Activated CD8-positive, alpha-beta T cell treated with anti-CD3 and anti-CD28 coated beads, Interleukin-2, amount 10 ng/mL, durations not matched to agents 7 days and 5 days (primary cell): Measurements from ENCODE around the gene EPAS1. TPM values are rescaled to one million over a fixed set of nuclear protein-coding genes. Genes with fewer than 3 reads are reported as not detected.

ENCODE experiments used
- ATAC-seq: fragments of 150-1000 bp; cut with Tn5 transposase; one replicate; pipeline ENCODE4 v1.10.0; 2021; ENCODE audit warnings: moderate library complexity
- CTCF ChIA-PET: fragments of 350-600 bp; sonication (Branson Sonifier 250); formaldehyde crosslinking; loops from one replicate; lab custom pipeline; 2021; ENCODE audit warnings: antibody characterized with exemption; lab: Charles Lee
- POLR2A ChIA-PET: fragments of 350-600 bp; sonication (Branson Sonifier 250); formaldehyde crosslinking; loops from one replicate; lab custom pipeline; 2021; ENCODE audit warnings: antibody characterized with exemption; lab: Charles Lee
- DNase-seq: peaks from one replicate; pipeline ENCODE4 v3.0.0-alpha.2; 2020
- H3K27ac Mint-ChIP-seq: one replicate; pipeline ENCODE4 v1.8.0; 2021; ENCODE audit warnings: mild to moderate bottlenecking, mixed read lengths
- H3K27me3 Mint-ChIP-seq: one replicate; pipeline ENCODE4 v1.8.0; 2021; ENCODE audit warnings: low read depth, mixed read lengths
- H3K36me3 Mint-ChIP-seq: one replicate; pipeline ENCODE4 v1.8.0; 2021; ENCODE audit warnings: low read depth, mixed read lengths
- H3K4me1 Mint-ChIP-seq: one replicate; pipeline ENCODE4 v1.8.0; 2021; ENCODE audit warnings: low read depth, mixed read lengths
- H3K4me3 Mint-ChIP-seq: one replicate; pipeline ENCODE4 v1.8.0; 2021; ENCODE audit warnings: mild to moderate bottlenecking, mixed read lengths
- H3K9me3 Mint-ChIP-seq: one replicate; pipeline ENCODE4 v1.8.0; 2022; ENCODE audit warnings: mixed read lengths; ENCODE audit not compliant: insufficient read depth
- total RNA-seq, 2 experiments: library from RNA; stranded (reverse); gene quantifications; one replicate each; pipeline ENCODE4 v1.2.3, GENCODE V29; 2021

EPAS1 gene
- total RNA-seq, 2 experiments from 2014 or later, result 12.6 to 16.2 TPM

DNA sequence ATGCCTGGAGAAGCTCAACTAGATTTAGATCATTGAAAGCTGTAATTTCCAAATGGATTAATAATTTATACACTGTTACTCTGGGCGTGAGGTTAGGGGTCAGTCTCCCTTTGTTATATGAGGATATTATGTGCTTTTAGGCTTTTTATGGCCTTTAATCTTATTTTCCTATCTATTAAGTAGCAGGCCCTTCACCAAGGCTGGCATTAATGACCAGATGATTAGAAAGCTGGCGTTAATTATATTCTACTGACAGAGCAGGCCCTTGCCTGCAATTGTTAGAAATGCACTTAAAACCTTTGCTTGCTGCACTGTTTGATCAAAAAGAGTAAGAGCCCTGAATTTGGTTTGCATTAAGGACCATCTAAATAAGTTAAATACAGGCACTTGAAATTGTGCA is 75.3 kb downstream of the EPAS1 start:
- H3K27ac Mint-ChIP-seq, result no peak overlapping the region
- CTCF ChIA-PET, result interaction anchor here (1.1 to 1.8 kb wide), 3 partner anchors 9 to 309 kb away, joined by 3 to 7 read pairs (median 3); no protein-coding TSS in a partner anchor
- no peak overlapping the region for H3K4me3 Mint-ChIP-seq
- POLR2A ChIA-PET, result no interaction called here
- DNase-seq (no peak), ATAC-seq (no peak)
- peaks cover 28% of the 10 kb centered on the region for H3K4me1 Mint-ChIP-seq
- peaks cover 11% of the 10 kb centered on the region for H3K36me3 Mint-ChIP-seq
- no peaks in the 10 kb centered on the region for H3K9me3 Mint-ChIP-seq
- H3K27me3 Mint-ChIP-seq, result peaks cover 6% of the 10 kb centered on the region

DNA sequence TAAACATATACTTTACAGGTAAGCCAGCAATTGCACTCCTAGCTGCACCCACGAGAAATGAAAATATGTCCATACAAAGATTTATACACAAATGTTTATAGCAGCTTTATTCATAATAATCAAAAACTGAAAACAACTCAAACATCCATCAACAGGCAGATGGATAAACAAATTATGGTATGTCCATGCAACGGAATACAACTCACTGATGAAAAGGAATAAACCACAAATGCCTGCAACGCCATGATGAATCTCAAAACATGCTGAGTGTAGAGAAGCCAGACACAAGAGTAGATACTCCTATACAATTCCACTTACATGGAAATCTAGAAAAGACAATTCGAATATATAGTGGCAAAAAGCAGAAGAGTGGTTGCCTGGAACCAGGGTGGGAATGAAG is 76.0 kb downstream of the EPAS1 start:
- POLR2A ChIA-PET, result no interaction called here
- ATAC-seq (no peak), DNase-seq (no peak)
- Mint-ChIP-seq H3K9me3 (no peaks in the 10 kb centered on the region), H3K4me1 (peaks cover 22% of the 10 kb centered on the region), H3K27me3 (peaks cover 6% of the 10 kb centered on the region), H3K36me3 (peaks cover 11% of the 10 kb centered on the region), H3K4me3 (no peak overlapping the region), H3K27ac (no peak overlapping the region)
- CTCF ChIA-PET, result interaction anchor here (1.1 to 1.8 kb wide), 2 partner anchors 10 to 310 kb away, joined by 3 to 7 read pairs; no protein-coding TSS in a partner anchor

DNA sequence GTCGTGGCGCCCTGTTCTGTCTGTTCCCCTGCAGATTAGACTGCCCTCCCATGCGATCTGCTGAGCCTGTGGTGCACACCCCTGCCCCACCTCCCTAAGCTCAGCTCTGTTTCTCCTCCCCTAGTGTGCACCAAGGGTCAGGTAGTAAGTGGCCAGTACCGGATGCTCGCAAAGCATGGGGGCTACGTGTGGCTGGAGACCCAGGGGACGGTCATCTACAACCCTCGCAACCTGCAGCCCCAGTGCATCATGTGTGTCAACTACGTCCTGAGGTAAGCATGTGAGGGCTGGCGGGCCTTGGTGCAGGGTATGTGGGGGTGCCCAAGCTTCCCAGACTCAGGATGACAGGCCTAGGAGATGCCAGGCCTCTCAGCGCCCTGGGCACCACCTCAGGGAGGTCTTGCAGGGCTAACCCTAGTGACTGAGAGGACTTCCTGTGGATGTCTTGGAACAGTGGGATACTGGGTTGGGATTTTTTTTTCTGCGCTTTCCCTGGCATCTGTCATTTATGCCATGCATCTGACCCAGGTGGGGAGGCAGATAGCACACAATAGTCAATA is 78.4 kb downstream of the EPAS1 start:
- Mint-ChIP-seq H3K27ac (no peak overlapping the region), H3K4me1 (no peaks in the 10 kb centered on the region), H3K9me3 (no peaks in the 10 kb centered on the region), H3K36me3 (peaks cover 3% of the 10 kb centered on the region), H3K27me3 (peaks cover 2% of the 10 kb centered on the region), H3K4me3 (no peak overlapping the region)
- POLR2A ChIA-PET, result no interaction called here
- no peak for ATAC-seq
- no peak for DNase-seq
- CTCF ChIA-PET, result interaction anchor here (1.1 kb wide), 1 partner anchor 313 kb away, joined by 4 read pairs; no protein-coding TSS in a partner anchor

DNA sequence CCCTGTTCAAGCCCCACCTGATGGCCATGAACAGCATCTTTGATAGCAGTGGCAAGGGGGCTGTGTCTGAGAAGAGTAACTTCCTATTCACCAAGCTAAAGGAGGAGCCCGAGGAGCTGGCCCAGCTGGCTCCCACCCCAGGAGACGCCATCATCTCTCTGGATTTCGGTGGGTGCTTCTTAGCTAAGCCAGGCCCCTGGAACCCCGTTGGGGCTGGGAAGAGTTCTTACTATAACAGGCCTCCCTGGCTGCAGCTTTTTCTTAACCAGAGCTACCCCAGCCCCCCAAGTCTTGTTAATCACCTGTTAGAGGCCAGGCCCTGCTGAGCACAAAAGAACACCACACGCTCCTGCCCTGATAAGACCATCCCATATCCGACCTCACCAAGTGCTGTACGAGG is 79.4 kb downstream of the EPAS1 start:
- ChIA-PET POLR2A (no interaction called here), CTCF (no interaction called here)
- Mint-ChIP-seq H3K36me3 (peaks cover 3% of the 10 kb centered on the region), H3K27me3 (peaks cover 2% of the 10 kb centered on the region), H3K9me3 (no peaks in the 10 kb centered on the region), H3K4me3 (no peak overlapping the region), H3K4me1 (no peaks in the 10 kb centered on the region), H3K27ac (no peak overlapping the region)
- ATAC-seq (no peak), DNase-seq (no peak)

DNA sequence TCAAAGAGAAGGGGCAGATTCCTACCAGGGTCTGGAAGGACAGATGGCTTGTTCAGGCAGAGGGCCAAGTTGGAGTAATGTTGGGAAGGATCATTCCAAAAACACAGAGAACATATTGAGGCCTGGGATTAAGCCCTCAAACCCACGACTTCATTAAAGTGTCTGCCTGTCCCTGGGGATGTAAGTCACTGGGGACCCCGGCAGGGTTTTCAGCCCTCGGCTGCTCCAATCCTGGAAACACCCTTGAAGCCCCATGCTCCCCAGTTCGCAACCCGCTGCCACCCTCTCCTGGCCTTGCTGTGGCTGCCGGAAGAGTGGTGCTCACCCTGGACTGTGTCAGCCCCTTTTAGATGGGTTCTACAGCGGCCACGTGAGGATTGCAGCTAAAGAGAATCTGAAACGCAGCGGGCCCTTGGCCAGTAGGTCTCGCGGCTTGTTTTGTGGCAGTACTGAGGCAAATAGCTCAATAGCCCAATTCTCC is 79.9 kb downstream of the EPAS1 start:
- H3K36me3 Mint-ChIP-seq, result peaks cover 3% of the 10 kb centered on the region
- DNase-seq (no peak), ATAC-seq (no peak)
- ChIA-PET POLR2A (no interaction called here), CTCF (no interaction called here)
- peaks cover 2% of the 10 kb centered on the region for H3K27me3 Mint-ChIP-seq
- H3K4me1 Mint-ChIP-seq, result no peaks in the 10 kb centered on the region
- no peak overlapping the region for H3K4me3 Mint-ChIP-seq
- H3K9me3 Mint-ChIP-seq, result no peaks in the 10 kb centered on the region
- no peak overlapping the region for H3K27ac Mint-ChIP-seq

DNA sequence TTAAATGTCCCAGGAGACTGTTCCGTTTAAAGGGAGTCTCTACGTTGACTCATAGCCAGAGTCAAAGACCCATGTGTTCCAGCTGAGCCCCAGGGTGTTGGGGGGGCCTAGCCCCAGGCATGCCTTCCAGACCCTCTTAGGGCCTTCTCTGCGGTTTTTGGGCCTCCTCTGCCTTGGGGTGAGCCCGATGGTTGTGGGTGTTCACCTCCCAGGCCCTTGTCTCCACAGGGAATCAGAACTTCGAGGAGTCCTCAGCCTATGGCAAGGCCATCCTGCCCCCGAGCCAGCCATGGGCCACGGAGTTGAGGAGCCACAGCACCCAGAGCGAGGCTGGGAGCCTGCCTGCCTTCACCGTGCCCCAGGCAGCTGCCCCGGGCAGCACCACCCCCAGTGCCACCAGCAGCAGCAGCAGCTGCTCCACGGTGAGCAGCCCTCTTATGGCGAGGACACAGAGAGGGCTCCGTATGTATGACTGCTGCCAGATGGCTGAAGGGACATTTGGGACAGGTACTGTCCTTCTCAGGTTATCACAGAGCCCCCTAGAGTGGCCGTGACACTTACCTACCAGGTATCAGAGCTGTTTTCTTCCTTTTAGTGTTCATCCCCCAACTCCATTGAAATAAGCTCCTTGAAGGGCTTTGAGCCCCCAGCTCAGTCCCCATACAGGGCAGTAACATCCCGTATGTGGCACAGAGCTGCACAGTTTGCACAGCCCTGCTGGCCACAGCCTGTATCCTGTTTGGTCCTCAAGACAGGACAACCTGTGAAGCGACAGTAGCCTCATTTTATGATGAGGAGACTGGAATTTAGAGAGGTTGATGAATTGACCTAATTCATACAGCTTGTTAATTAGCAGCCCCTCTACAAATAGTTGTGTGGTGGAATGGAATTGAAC is 80.7 kb downstream of the EPAS1 start:
- no peaks in the 10 kb centered on the region for H3K9me3 Mint-ChIP-seq
- ATAC-seq (no peak), DNase-seq (no peak)
- peaks cover 2% of the 10 kb centered on the region for H3K27me3 Mint-ChIP-seq
- H3K36me3 Mint-ChIP-seq, result peaks cover 3% of the 10 kb centered on the region
- CTCF ChIA-PET, result interaction anchor here (1.2 to 1.5 kb wide), 2 partner anchors 11 to 384 kb away, joined by 3 to 4 read pairs; no protein-coding TSS in a partner anchor
- no peak overlapping the region for H3K27ac Mint-ChIP-seq
- POLR2A ChIA-PET, result no interaction called here
- H3K4me1 Mint-ChIP-seq, result no peaks in the 10 kb centered on the region
- no peak overlapping the region for H3K4me3 Mint-ChIP-seq

DNA sequence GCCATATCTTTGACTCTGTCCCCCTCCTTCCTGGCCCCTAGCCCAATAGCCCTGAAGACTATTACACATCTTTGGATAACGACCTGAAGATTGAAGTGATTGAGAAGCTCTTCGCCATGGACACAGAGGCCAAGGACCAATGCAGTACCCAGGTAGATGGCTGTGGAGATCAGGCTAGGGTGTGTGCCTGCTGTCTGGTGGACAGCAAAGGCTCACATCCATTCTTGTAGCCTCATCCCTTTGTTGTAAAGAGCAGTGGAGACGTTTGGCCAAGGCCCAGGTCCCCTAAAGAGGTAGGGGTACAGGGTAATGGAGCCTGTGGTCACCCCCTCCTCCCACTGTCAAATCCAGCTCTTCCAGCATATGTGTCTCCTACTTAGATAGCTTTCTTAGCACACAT is 81.4 kb downstream of the EPAS1 start:
- H3K4me3 Mint-ChIP-seq, result no peak overlapping the region
- H3K9me3 Mint-ChIP-seq, result no peaks in the 10 kb centered on the region
- H3K27me3 Mint-ChIP-seq, result no peaks in the 10 kb centered on the region
- no peak overlapping the region for H3K27ac Mint-ChIP-seq
- ChIA-PET CTCF (interaction anchor here (1.2 to 1.5 kb wide), 2 partner anchors 12 to 385 kb away, joined by 3 to 4 read pairs; no protein-coding TSS in a partner anchor), POLR2A (no interaction called here)
- H3K4me1 Mint-ChIP-seq, result no peaks in the 10 kb centered on the region
- H3K36me3 Mint-ChIP-seq, result no peaks in the 10 kb centered on the region
- ATAC-seq (no peak), DNase-seq (peak; percentile 8)

DNA sequence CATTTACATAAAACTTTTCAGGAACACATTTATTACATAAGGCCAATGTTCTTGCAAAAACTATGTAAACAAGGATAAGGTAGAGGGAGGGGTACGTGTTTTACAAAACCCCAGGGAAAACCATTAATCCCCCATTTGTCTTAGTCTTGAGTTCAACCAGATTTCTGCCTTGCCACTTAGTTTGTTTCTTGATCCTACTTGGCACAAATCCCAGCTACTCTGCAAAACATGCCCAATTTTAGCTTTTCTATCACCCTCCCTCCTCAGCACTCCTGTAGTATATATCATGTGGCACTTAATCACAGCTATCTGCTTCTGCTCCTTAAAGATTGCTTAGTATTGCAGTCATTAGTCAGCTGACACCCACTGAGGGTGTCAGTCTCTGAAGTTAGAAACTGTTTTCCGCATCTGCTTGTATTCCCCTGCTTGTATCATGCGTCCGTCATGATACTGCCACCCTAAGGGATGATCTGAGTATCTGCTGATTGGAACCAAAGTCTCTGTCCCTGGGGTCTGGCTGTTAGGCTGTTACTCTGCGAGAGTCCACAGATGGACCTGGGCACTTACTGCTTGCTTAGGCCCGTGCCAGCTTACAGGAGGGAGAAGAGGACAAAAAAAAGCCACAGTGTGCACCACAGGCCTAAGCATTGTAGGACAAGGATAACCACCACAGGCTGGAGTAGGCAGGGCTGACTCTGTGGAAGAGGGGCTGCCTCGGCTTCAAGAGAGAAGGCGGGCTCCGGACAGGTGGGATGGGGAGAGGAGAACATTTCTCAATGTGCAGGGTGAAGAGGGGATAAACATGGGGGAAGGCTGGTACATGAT is 82.2 kb downstream of the EPAS1 start:
- ChIA-PET POLR2A (no interaction called here), CTCF (interaction anchor here (1.5 kb wide), 1 partner anchor 13 kb away, joined by 4 read pairs; no protein-coding TSS in a partner anchor)
- H3K4me3 Mint-ChIP-seq, result no peak overlapping the region
- no peaks in the 10 kb centered on the region for H3K9me3 Mint-ChIP-seq
- ATAC-seq, result no peak
- peak; percentile 18 for DNase-seq
- no peaks in the 10 kb centered on the region for H3K27me3 Mint-ChIP-seq
- H3K27ac Mint-ChIP-seq, result no peak overlapping the region
- H3K4me1 Mint-ChIP-seq, result no peaks in the 10 kb centered on the region
- no peaks in the 10 kb centered on the region for H3K36me3 Mint-ChIP-seq

DNA sequence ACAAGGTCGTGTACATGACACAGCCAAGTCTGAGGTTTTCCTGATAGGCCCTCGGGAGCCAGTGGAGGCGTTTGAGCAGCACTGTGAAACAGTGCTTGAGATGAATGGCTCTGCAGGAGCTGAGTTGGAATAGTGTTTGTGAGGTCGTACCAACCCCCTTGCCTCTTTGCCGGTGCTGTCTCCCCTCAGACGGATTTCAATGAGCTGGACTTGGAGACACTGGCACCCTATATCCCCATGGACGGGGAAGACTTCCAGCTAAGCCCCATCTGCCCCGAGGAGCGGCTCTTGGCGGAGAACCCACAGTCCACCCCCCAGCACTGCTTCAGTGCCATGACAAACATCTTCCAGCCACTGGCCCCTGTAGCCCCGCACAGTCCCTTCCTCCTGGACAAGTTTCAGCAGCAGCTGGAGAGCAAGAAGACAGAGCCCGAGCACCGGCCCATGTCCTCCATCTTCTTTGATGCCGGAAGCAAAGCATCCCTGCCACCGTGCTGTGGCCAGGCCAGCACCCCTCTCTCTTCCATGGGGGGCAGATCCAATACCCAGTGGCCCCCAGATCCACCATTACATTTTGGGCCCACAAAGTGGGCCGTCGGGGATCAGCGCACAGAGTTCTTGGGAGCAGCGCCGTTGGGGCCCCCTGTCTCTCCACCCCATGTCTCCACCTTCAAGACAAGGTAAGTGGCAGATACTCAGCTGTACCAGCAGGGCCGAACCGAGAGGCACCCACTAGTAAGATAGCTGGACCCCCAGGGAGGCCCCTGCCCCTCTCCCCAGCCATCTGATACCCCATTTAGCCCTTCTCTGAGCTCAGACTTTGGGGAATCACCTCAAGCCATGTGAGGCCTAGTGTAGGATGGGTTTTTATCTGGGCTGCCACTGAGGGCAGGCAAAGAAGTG is 83.1 kb downstream of the EPAS1 start:
- H3K27me3 Mint-ChIP-seq, result no peaks in the 10 kb centered on the region
- no peaks in the 10 kb centered on the region for H3K36me3 Mint-ChIP-seq
- no peaks in the 10 kb centered on the region for H3K4me1 Mint-ChIP-seq
- ATAC-seq (no peak), DNase-seq (peak; percentile 12)
- H3K9me3 Mint-ChIP-seq, result no peaks in the 10 kb centered on the region
- no peak overlapping the region for H3K27ac Mint-ChIP-seq
- H3K4me3 Mint-ChIP-seq, result no peak overlapping the region
- ChIA-PET CTCF (interaction anchor here (0.6 to 0.8 kb wide), 2 partner anchors 317 to 766 kb away, joined by 3 read pairs; no protein-coding TSS in a partner anchor), POLR2A (no interaction called here)

DNA sequence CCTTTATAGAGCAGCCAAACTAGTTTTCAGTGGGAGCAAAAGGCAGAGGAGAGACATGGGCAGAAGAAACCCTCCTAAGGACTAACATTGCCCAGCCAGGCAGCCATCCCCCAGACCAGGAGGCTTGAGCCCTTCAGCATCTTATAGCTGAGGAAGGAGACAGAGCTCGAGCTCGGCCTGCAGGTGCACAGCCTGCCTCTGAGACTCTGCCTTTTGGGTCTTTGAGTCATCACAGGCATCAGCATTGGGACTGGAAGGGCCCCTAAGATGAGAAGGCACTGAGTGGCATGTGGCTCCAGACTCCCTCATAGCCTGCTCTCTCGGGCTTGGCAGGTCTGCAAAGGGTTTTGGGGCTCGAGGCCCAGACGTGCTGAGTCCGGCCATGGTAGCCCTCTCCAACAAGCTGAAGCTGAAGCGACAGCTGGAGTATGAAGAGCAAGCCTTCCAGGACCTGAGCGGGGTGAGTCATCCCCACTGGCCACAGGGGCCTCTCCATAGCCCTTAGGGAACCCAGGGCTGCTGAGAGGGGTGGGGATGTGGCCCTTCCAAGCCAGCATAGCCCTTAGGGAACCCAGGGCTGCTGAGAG is 84.1 kb downstream of the EPAS1 start:
- Mint-ChIP-seq H3K4me3 (no peak overlapping the region), H3K9me3 (no peaks in the 10 kb centered on the region), H3K4me1 (no peaks in the 10 kb centered on the region), H3K27ac (no peak overlapping the region), H3K27me3 (no peaks in the 10 kb centered on the region), H3K36me3 (no peaks in the 10 kb centered on the region)
- DNase-seq (peak; percentile 14), ATAC-seq (no peak)
- ChIA-PET CTCF (interaction anchor here (0.6 to 0.8 kb wide), 2 partner anchors 318 to 765 kb away, joined by 3 read pairs; no protein-coding TSS in a partner anchor), POLR2A (no interaction called here)
